Measurements from ENCODE around the gene SLC16A3.

SLC16A3 gene

DNA sequence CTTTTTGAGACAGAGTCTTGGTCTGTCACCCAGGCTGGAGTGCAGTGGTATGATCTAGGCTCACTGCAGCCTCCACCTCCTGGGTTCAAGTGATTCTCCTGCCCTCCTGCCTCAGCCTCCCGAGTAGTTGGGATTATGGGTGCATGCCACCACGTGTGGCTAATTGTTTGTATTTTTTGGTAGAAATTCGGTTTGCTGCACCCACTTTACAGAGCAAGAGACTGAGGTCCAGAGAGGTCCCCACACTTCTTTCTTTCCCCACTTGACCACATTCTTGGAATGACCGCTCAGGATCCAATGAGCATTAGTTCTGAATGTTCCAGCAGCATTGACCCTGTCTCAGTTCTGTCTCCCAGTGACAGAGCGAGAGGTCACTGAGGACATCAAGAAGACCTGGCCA, 5.3 kb upstream of the SLC16A3 start:
- no peak for DNase-seq (ENCODE audit: low read depth)

DNA sequence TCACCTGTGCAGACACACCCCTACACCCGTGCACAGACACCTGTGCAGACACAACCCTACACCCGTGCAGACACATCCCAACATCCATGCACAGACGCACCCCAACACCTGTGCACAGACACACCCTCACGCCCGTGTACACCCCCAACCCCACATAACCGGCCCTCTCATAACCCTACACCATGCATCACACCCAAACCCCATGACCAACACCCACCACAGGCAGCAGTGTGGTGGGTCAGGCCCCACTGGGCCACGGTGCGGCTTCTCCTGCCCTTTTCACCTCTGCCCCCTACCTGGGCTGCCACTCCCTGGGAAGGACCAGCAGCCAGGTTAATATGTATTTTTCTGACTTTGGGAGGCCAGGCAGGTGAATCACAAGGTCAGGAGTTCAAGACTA, 4.2 kb upstream of the SLC16A3 start:
- DNase-seq (ENCODE audit: low read depth) = no peak

DNA sequence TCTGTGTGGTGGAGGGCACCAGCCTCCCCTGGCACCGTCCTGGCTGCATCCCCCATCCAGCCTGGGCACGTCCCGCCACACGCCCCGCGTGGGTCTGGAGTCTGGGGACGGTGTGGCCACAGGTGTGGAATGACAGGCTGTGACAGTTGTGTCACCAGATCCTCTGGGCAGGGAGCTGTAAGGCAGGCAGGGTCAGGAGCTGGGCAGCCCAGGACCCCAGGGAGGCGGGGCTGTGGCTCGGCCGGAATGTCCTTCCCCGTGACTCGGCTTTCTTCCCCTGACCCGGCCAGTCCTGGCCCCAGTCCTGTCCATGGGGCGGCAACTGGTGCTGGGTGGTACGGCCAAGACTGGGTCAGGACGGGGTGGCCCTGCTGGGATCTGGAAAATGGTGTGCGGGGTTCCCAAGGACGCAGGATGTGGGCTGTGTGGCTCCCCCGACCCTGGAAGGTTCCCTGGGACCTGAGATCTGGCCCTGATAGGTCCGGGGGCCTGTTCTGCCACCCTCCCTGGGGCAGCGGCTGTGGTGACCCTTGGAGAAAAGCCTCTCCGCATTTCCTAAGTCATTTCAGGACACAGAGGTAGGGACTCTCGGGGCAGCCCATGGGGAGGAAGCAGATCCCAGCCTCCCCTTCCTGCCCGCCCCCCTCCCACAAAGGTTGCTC, 3.3 kb upstream of the SLC16A3 start:
- no peak for DNase-seq (ENCODE audit: low read depth)

DNA sequence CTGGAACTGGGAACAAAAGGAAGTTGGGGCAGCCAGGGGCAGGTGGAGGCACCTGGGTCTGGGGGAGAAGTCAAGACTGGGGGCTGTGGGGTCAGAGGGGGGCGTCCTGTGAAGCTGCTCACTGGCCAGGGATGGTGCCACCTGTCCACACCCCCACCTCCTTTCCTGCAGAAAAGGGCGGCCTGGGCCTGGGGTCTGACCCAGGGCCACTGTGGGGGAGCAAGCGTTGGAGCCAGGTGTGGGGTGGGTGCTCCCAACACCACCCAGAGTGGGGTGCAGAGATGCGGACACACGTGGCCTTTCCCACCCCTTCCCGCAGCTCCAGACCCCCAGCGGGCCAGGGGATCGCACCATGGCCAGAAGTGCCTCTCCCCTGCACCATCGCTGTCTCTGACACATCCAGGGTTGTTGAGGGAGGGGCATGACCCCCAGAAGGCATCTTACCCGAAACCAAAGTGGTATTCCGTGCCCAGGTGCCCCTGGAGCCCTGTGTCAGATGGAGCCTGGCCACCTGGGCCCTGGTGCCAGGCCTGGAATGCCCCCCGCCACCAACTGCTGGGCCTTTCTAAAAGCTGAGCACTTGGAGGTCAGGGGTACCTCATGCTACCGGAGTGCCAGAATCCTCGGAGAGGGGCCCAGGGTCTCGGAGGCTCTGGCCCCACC, 2.6 kb upstream of the SLC16A3 start:
- no peak for DNase-seq (ENCODE audit: low read depth)

DNA sequence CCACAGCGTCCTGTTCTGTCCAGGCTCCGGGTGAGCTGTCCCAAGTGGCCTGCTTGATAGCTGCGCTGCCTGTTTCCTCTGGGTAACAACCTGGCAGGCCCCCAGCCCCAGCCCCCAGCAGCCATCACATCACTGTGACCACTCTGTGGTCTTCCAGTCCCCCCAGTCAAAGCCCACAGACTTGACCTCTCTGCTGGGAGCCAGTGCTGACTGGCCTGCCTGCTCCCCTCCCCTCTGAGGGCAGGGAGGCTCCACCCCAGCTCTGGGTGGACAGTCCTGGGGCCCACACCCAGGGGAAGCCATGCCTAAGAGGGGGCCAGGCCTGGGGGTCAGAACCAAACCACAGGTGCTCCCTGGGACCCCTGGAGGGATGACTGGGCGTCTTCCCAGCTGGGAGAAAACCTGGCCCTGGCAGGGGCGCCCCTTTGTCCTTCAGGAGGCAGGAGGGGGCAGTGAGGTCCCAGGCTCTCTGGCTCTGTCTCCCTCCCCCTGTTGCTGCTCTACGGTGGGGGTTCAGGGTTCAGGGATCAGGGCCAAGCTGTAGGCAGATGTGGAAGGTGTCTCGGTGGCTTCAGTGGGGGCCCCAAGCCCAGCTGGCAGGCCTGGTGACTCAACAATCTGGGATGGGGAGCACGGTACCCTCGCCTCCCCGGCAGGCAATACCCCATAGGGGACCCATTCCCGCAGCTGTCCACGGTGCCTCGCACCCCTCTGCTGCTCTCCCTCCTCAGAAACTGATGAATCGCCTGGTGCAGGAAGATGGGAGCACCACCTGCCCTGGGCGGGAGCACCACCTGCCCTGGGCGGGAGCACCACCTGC, 1.8 kb upstream of the SLC16A3 start:
- DNase-seq (ENCODE audit: low read depth) = no peak

DNA sequence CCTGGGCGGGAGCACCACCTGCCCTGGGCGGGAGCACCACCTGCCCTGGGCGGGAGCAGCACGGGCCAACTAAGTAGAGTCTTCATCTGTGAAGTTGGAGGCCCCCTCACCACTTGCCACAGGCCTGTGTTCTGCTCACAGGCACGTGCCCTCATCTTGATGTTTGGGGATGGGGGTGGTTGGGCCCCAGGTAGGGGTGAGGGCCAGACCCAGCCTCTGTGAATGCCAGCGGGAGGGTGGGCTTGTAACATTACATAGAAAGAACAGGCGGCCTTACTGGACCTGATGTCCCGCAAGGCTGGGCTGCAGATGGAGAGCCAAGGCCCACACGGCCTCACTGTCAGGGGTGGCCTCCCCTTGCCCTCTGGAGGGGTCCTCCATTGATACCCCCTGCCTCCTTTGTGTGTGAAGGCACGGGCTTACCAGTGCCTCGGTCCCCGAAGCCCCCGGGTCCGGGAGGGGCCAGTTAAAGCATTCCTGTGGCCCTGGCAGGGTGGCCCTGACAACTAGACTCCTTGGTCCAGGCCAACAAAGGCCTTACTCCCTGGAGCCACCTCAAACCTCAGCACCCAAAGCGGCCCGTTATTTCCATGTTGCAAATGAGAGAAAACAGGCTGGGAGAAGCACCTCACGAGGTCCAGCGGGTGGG, 1.1 kb upstream of the SLC16A3 start:
- no peak for DNase-seq (ENCODE audit: low read depth)

DNA sequence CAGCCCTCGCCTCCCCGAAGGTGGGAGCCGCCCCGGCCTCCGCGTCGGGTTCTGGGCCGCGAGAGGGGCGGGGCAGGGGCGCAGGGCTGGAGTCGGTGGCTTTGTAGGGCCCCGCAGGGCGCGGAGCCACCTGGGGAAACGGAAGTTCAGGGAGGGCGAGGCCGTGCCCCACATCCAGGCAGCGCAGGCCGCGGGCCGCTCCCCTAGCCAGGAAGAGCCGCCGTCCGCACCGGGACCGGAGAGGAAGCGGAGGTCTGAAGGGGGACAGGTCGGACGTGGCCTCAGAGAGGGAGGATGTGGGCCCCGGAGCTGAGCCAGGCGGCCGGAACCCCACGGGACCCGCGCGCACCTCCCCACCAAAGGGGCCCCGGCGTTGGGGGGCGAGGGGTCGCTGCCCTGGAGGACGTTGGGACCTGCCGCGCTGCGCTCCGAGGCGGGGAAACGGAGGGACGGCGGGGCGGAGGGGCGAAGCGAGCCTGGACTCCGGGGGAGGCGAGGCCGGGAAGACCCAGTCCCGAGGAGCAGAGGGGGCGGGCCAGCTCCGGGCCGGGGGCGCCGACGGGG, 482 bp upstream of the SLC16A3 start:
- DNase-seq (ENCODE audit: low read depth) = no peak

DNA sequence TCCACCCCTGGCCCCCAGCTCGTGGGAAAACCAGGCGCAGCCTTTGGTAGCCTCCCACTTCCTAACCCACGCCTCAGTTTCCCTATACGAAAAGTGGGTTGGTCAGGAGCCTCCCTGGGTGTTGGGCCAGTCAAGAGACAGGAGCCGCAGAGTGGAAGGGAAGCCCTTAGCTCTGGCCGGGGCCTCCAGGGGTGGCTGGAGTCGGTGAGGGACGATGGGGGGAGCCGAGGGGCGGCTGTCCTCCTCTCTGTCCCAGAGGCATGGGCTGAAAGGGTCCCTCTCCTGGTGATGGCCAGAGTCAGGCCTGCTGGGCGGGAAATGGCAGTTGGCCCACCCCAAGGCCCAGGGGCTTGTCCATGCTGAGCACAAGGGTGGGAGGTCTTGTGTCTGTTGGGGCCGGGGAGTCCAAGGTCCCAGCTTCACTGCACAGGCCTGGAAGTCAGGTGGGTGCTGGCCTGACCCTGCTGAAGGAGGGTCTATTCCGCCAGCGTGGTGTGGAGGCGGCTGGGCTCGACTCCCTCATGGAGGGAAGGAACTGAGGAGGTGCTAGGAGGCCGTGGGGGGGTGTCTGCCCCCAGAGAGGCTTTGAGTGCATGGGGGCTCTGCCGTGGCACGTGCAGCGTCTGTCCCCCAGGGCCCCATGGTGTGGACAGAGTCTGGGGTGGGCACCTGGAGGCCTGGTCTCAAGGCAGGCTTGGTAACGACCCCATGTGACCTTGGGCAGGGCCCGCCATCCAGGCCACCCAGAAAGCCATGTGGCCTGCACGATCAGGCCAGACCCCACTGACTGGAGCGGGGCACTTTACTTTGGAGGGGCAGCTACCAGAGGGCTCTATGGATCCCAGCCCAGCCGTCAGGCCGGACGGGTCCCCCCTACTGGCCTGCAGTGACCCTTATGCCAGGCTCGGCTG, 1.1 kb downstream of the SLC16A3 start:
- no peak for DNase-seq (ENCODE audit: low read depth)

DNA sequence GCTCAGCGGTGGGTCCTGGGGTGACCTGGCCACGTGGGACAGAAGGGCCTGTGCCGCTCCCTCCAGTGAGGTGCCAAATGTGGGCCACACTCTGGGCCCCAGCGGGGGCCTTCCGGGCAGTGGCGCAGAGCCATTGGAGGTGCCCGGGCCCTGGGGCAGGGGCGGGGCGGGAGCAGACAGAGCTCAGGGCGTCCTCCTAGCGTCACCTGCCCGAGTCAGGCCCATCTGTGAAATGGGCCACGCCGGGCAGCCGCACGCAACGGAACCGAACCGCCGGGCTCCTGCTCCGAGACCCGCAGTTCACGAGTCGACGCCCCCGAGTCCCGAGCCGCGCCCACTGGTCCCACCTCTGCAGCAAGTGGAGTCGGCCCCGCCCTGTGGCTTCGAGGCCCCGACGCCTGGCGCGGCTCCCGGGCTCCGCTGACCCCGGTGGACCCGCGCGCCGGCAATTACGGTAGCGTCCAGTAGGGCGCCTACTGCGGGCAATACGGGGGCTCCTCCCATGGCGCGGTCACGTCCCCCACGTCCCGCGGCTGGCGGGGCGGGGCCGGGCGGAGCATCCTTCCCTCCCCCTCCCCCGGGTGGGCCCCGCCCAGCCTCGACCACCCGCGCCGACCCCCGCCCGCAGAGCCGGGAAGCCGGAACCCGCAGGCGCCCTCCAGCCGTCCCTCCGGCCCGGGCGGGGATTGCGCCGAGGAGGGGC, 1.9 kb downstream of the SLC16A3 start:
- DNase-seq (ENCODE audit: low read depth) = no peak

DNA sequence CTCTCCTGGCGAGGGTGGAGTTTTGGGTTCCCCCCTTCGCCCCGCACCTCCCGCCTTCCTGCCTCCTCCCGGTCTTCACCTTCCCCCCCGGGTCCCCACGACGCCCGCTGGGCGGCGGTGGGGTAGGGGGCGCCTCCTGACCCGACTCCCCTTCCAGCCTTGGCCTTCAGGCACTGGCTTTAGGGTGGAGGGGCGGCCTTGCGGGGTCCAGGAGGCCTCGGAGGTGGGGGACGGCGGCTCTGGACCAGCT, 2.4 kb downstream of the SLC16A3 start:
- no peak for DNase-seq (ENCODE audit: low read depth)

DNA sequence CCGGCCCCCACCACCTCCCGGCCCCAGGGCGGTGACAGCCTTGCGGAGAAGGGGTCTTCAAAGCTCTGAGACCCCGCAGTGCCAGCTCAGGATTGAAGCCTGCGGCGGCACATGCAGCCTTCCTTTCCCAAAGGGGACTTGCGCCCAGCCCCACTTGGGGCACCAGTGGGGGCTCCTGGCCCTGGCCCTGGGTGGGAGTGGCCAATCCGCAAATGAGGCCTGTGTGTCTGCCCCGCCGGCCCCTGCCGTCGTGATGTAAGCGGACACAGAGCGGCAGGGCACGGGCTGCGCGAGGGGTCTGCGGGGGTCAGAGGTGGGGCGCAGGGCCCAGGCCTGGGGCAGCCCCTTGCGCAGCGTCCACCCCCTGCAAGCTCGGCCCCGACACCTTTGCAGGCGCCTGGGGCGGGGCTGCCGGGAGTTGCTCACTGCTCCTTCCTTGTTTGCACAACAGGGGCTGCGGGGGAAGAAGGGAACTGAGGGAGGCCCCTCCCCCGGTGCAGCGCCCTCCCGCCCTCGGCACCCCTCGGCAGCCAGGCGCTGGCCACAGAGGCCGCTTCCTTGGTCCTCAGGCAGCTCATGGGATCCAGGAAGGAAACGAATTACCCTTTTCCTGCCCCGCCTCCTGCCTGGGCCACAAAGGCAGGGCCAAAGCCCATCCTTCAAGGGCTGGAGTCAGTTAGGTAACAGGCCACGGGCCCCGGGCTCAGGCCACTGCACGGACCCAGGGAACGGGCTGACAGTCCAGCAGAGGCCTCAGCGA, 2.9 kb downstream of the SLC16A3 start:
- DNase-seq (ENCODE audit: low read depth) = no peak

DNA sequence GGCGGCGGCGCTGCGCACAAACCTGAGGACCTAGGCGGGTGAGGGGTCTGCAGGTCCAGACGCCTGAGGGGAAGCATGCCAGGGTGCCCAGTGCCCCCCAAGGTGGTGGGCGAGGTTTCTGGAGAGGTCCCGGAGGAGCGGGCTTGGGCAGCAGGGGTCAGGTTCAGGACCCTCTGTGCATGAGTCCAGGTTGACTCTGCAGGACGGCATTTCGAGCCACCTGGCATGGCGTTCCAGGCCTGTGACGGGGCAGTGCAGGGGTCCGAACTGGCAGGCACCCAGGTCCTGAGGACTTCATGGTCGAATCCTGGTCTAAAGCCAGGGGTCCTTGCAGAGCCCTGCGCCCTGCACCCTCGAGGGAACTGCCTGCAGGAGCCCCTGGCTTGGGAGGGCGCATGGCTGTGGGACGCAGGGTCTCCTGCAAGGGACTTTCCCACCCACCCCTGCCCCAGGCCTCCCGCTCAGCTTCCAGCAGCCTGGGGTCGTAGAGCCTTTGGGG, 3.5 kb downstream of the SLC16A3 start:
- DNase-seq (ENCODE audit: low read depth) = no peak

DNA sequence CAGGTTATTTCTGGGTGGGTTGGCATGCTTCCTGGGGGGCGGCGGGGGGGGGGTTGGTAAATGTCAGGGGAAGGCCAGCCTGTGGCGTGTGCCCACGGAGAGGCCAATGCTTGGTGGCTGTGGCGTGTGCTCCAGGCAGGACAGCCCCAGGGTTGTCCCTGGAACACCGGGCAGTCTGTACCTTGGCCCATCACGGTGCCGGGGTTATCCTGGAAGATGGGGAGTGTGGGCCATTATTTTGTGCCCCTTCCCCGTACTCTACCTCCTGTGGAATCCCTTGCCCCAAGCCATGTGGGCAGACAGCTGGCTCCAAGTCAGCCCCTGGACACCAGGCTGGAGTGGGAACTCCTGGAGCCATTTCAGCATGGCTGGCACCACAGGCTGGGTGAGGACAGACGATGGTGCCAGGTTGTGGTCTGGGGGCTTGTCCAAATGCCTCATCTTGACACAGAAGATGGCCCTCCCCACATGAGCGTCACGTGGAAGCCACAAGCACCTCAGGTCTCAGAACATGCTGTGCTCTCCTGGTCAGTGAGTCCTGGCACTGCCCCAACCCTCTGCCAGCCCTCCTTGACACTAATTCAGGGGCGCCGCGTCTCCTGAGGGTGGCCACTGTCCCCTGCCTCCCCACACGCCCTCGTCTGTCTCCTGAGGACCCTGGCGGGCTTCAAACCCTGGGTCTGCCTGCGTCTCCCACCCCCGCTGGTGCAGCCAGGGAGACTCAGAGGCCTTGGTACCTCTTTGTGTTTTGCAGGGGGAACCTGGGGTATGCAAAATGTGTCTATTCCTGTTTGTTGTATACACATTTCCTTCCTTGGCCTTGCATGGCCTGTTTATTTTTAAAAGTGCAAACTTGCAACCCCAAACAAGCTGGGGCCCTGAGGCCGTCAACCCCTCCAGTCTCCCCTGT, 4.3 kb downstream of the SLC16A3 start:
- no peak for DNase-seq (ENCODE audit: low read depth)

DNA sequence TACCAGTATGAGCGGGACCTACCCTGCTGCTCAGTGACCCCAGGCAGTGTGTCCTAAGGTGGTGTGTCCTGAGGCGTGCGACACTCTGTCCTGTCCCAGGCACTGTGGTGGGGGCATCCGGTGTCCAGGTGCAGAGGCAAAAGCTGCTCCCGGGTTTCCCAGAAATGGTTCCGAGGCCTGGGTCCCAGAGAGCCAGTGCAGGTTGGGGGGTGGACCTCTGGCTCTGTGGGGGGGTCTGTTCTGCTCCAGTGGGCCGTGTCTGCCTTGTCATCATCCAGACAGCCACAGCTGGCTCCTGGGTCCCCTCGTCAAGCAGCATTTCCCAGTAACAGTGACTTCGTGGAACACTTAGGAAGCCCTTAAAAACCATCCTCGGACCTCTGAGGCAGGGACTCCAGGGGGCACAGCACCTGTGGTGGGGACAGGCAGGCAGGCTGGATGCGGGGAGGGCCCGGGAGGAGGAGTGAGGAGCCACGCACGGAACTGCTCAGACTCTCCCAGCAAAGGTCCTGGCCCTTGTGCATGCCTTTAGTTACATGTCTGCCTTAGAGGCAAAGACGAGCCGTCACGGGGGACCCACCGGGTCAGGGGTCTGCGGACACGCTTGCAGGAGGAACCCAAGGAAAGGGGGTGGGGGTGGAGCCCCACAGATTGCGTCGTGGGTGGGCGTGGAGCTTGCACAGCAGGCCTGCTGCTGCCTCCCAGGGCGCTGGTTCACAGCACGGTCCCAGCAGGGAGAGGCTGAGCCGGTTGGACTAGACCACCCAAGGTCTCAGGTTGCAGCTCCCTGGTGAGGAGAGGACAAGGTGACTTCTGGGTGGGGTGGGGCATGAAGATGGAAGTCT, 5.6 kb downstream of the SLC16A3 start:
- no peak for DNase-seq (ENCODE audit: low read depth)

DNA sequence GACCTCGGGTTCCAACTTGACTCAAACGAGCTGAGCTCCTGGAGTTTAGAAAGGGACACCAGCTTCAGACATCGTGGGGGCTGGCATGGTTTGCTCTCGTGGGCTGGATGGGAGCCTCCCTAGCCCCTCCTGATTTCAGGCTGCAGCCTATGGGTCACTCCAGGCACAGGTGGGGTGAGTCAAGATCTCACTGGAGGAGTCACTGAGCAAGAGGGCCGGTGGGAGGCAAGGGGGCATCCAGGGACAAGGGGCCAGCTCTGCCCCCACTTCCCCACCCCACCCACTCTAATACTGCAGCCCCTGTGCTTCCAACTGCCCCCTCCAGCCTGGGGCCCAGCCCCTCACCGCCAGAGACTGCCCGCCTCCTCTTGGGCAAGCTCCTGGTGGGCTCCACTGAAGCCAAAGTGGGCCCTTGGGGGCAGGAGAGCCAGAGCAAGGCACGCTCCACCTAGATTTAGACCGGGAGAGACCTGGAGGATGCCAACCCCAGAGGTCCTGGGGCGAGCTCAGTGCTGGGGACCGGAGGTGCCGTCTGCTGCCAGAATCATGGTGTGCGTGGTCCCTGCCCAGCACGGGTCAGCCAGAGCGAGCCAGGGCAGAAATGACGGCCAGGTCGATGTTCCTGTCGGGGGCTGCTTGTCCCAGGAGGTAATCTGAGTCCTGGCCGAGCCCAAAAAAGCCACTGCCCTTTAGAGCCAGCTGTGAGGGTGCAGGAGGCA, 6.4 kb downstream of the SLC16A3 start:
- DNase-seq (ENCODE audit: low read depth) = no peak

DNA sequence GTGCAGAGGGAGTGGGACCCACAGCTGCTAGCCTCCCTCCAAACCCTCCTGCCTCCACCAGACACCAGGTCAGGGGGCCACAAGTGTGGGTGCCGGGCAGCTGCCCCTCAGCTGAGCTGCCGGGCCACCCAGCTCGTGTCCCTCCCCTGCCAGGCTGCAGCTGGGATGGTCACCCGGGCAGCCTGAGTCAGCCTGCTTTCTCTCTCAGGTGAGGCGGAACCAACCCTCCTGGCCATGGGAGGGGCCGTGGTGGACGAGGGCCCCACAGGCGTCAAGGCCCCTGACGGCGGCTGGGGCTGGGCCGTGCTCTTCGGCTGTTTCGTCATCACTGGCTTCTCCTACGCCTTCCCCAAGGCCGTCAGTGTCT, 6.9 kb downstream of the SLC16A3 start:
- DNase-seq (ENCODE audit: low read depth) = no peak
